Stimulated activated naive CD4-positive, alpha-beta T cell treated with Interleukin-2 at 50 U/mL for 16 hours (primary cell): Measurements from ENCODE around the gene ASB4.
"Not testable (repeated sequence)": the region's sequence is repeated elsewhere in the genome, so short reads cannot be mapped to it uniquely, and the experiment has no call there.

ENCODE experiments used
- DNase-seq: peaks from one replicate; lab custom pipeline; 2025; lab: John Stamatoyannopoulos, UW

ASB4 gene

GRCh38 chr7:95485391-95486123 lies at the start of gene ASB4:
Gene ASB4 (plus strand): TSS chr7:95485943. CDS start chr7:95485972, 29 bp downstream.
- DNase-seq = no peak

- no peak for DNase-seq
Observed at GRCh38 chr7:95436407-95436806, 49.3 kb upstream of the ASB4 start.

- no peak for DNase-seq
Observed at GRCh38 chr7:95440394-95441038, 45.2 kb upstream of the ASB4 start.

- DNase-seq = no peak
Observed at GRCh38 chr7:95441042-95441823, 44.5 kb upstream of the ASB4 start.

GRCh38 chr7:95444796-95445195 lies 40.9 kb upstream of the ASB4 start:
- DNase-seq = no peak

GRCh38 chr7:95446618-95447017 lies 39.1 kb upstream of the ASB4 start:
- no peak for DNase-seq

GRCh38 chr7:95454438-95455045 lies 31.2 kb upstream of the ASB4 start:
- no peak for DNase-seq

- DNase-seq = no peak
Observed at GRCh38 chr7:95457947-95458346, 27.8 kb upstream of the ASB4 start.

GRCh38 chr7:95460653-95461052 lies 25.1 kb upstream of the ASB4 start:
- DNase-seq = not testable (repeated sequence)

- DNase-seq = no peak
Observed at GRCh38 chr7:95467912-95468607, 17.7 kb upstream of the ASB4 start.

- no peak for DNase-seq
Observed at GRCh38 chr7:95469187-95469586, 16.6 kb upstream of the ASB4 start.

- no peak for DNase-seq
Observed at GRCh38 chr7:95469848-95470247, 15.9 kb upstream of the ASB4 start.

- no peak for DNase-seq
Observed at GRCh38 chr7:95470452-95470851, 15.3 kb upstream of the ASB4 start.

GRCh38 chr7:95471071-95471470 lies 14.7 kb upstream of the ASB4 start:
- DNase-seq = no peak

- no peak for DNase-seq
Observed at GRCh38 chr7:95472581-95473161, 13.1 kb upstream of the ASB4 start.

GRCh38 chr7:95473276-95473985 lies 12.3 kb upstream of the ASB4 start:
- no peak for DNase-seq

- no peak for DNase-seq
Observed at GRCh38 chr7:95476072-95476847, 9.5 kb upstream of the ASB4 start.

- DNase-seq = peak; percentile 16
Observed at GRCh38 chr7:95476904-95477594, 8.7 kb upstream of the ASB4 start.

- no peak for DNase-seq
Observed at GRCh38 chr7:95478272-95479037, 7.3 kb upstream of the ASB4 start.
